Activated CD4-positive, alpha-beta T cell treated with anti-CD3 and anti-CD28 coated beads, Interleukin-10, Interleukin-2, amounts not matched to agents 100 ng/mL and 50 ng/mL, durations not matched to agents 16 hours and 8 hours (primary cell): ENCODE results near the gene LSM10.

Experiments used
- DNase-seq: peaks from one replicate; pipeline ENCODE4 v3.0.0-alpha.2; 2020

The LSM10 gene

DNA sequence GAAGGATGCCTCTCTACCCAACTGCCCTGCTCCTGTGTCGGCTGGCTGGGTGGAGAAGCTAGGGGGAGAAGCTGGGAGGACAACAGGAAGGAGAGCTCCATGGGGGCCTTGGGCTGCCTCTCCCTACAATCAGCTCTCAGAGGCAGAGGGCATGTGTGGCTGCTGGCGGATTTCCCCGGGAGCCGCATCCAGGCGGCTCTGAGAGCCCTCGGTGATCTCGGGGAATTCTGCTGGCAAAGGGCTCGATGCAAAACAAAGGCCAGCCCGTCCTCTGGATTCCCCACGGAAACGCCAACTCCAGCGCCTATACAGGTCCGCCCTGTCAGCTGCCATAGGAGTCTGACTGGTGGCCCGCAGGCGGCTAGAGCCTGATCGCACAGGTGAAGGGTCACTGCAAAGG lies 47.9 kb downstream of the LSM10 start:
- no peak for DNase-seq

DNA sequence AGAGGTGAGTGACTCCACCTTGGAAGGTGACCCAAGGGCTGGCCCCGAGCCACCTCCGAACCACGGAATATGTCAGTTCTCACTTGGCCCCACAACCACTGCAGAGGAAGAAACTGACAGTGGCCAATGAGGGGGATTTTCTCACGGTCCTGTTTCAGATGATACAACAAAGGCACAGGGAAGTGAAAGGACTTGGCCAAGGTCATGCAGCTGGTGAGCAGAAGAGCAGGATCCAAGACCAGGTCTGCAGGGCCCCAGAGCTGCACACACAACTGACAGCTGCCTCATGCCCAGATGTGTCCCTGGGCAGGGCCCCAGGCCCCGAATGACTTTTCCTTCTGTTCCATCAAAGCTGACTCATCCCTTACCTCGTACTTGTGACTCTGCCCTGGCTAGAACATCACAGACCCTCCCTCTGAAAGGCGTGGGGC lies 48.5 kb downstream of the LSM10 start:
- peak; percentile 44 for DNase-seq

DNA sequence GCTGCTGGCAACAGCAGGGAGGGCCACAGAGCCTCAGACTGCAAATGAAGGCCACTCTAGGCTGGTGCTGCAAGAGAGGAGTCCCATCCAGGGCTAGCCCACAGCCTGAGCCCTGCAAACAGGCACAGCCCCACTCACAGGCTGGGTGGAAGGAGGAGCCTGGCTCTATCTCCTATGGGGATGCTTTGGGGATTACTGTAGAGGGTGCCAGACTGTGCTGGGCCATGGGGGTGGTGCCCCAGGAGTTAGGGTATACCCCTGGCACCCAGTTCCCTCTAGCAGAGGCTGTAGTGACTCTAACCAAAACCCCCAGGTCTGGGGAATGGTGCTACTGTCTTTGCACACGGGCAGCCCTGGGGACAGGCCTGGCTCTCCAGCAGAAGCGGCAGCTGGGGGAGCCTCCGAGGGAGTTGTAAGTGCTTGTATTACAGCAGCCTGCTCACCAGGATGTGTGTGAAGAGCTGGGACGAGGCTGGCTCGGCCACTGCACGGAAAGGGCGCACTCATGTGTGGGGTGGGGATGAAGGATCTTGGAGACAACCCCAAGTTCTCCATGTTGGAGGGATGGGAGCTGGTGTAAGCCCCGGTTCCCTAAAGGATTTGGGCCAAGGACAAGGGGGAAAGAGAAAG lies 50.9 kb downstream of the LSM10 start:
- DNase-seq = no peak

DNA sequence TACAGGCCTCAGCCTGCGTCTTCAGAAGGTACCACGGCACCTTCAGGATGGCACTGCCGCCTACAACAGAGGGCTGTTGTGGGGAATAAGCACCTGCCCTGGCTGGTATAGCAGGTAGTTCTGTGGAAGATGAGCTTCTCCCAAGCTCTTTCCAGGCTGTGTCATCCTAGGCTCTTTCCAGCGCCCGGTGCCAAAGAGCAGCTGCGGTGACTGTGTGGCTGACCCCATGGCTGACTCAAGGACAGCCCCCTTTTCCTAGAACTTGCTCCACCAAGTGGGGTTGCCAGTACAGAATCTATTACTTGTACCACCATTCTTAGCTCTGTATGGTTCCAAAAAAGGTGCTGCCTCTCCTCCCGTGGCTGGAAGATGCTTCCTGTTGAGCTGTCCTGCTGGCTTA lies 52.4 kb downstream of the LSM10 start:
- no peak for DNase-seq

GRCh38 chr1:36344395-36344680 lies 53.4 kb downstream of the LSM10 start:
- DNase-seq = no peak

GRCh38 chr1:36343651-36344394 lies 53.9 kb downstream of the LSM10 start:
- DNase-seq = no peak
